ENCODE results near the gene ARL15. TPM values are rescaled to one million over a fixed set of nuclear protein-coding genes. Genes with fewer than 3 reads are reported as not detected.

ARL15 gene
- total RNA-seq, 1 donor from 2014 or later = 102 TPM

GRCh38 chr5:54227109-54227508 lies 83.3 kb downstream of the ARL15 start:
- H3K27me3 Mint-ChIP-seq (ENCODE audit: unreplicated experiment) = peaks cover 11% of the 10 kb centered on the region
- peaks cover 13% of the 10 kb centered on the region for H3K4me1 Mint-ChIP-seq (ENCODE audit: unreplicated experiment)
- H3K4me3 Mint-ChIP-seq (ENCODE audit: unreplicated experiment) = no peak overlapping the region
- no peak overlapping the region for H3K27ac Mint-ChIP-seq (ENCODE audit: unreplicated experiment)
- no peaks in the 10 kb centered on the region for H3K36me3 Mint-ChIP-seq (ENCODE audit: low read depth, unreplicated experiment)
- no peak for DNase-seq (ENCODE audit: low spot score)
- TF ChIP-seq CTCF (IDR thresholded peaks at IDR 0.05; ENCODE audit: unreplicated experiment) = no peak
- H3K9me3 Mint-ChIP-seq (ENCODE audit: unreplicated experiment) = no peaks in the 10 kb centered on the region

GRCh38 chr5:54226215-54226614 lies 84.2 kb downstream of the ARL15 start:
- DNase-seq (ENCODE audit: low spot score) = no peak
- TF ChIP-seq CTCF (IDR thresholded peaks at IDR 0.05; ENCODE audit: unreplicated experiment) = no peak
- H3K4me1 Mint-ChIP-seq (ENCODE audit: unreplicated experiment) = peaks cover 18% of the 10 kb centered on the region
- H3K4me3 Mint-ChIP-seq (ENCODE audit: unreplicated experiment) = no peak overlapping the region
- no peak overlapping the region for H3K27ac Mint-ChIP-seq (ENCODE audit: unreplicated experiment)
- H3K36me3 Mint-ChIP-seq (ENCODE audit: low read depth, unreplicated experiment) = no peaks in the 10 kb centered on the region
- peaks cover 11% of the 10 kb centered on the region for H3K27me3 Mint-ChIP-seq (ENCODE audit: unreplicated experiment)
- H3K9me3 Mint-ChIP-seq (ENCODE audit: unreplicated experiment) = no peaks in the 10 kb centered on the region

GRCh38 chr5:54224103-54224826 lies 86.1 kb downstream of the ARL15 start:
- Mint-ChIP-seq H3K4me1 (ENCODE audit: unreplicated experiment) (peaks cover 26% of the 10 kb centered on the region), H3K27ac (ENCODE audit: unreplicated experiment) (no peak overlapping the region), H3K27me3 (ENCODE audit: unreplicated experiment) (peaks cover 8% of the 10 kb centered on the region), H3K9me3 (ENCODE audit: unreplicated experiment) (no peaks in the 10 kb centered on the region), H3K4me3 (ENCODE audit: unreplicated experiment) (no peak overlapping the region), H3K36me3 (ENCODE audit: low read depth, unreplicated experiment) (no peaks in the 10 kb centered on the region)
- TF ChIP-seq CTCF (IDR thresholded peaks at IDR 0.05; ENCODE audit: unreplicated experiment) = no peak
- DNase-seq (ENCODE audit: low spot score) = no peak

GRCh38 chr5:54222336-54222735 lies 88.0 kb downstream of the ARL15 start:
- Mint-ChIP-seq H3K9me3 (ENCODE audit: unreplicated experiment) (no peaks in the 10 kb centered on the region), H3K4me3 (ENCODE audit: unreplicated experiment) (no peak overlapping the region), H3K27ac (ENCODE audit: unreplicated experiment) (no peak overlapping the region), H3K4me1 (ENCODE audit: unreplicated experiment) (peaks cover 26% of the 10 kb centered on the region), H3K27me3 (ENCODE audit: unreplicated experiment) (peaks cover 7% of the 10 kb centered on the region), H3K36me3 (ENCODE audit: low read depth, unreplicated experiment) (no peaks in the 10 kb centered on the region)
- no peak for TF ChIP-seq CTCF (IDR thresholded peaks at IDR 0.05; ENCODE audit: unreplicated experiment)
- no peak for DNase-seq (ENCODE audit: low spot score)

- TF ChIP-seq CTCF (IDR thresholded peaks at IDR 0.05; ENCODE audit: unreplicated experiment) = no peak
- Mint-ChIP-seq H3K4me3 (ENCODE audit: unreplicated experiment) (no peak overlapping the region), H3K4me1 (ENCODE audit: unreplicated experiment) (peaks cover 26% of the 10 kb centered on the region), H3K36me3 (ENCODE audit: low read depth, unreplicated experiment) (no peaks in the 10 kb centered on the region), H3K27ac (ENCODE audit: unreplicated experiment) (no peak overlapping the region), H3K27me3 (ENCODE audit: unreplicated experiment) (peaks cover 1% of the 10 kb centered on the region), H3K9me3 (ENCODE audit: unreplicated experiment) (no peaks in the 10 kb centered on the region)
- DNase-seq (ENCODE audit: low spot score) = no peak
Measured at GRCh38 chr5:54221135-54221534, 89.2 kb downstream of the ARL15 start.

All from endothelial cell (in vitro differentiated cells).